BJ (cell line): ENCODE results near the gene MARCHF3. TPM values are rescaled to one million over a fixed set of nuclear protein-coding genes. Genes with fewer than 3 reads are reported as not detected.
"Not testable (repeated sequence)": the region's sequence is repeated elsewhere in the genome, so short reads cannot be mapped to it uniquely, and the experiment has no call there.

Experiments used
- CTCF ChIA-PET: fragments of 350-600 bp; formaldehyde crosslinking; extraction: SDS; loops from one replicate; lab custom pipeline; 2021; ENCODE audit warnings: antibody characterized with exemption, inconsistent platforms; lab: Yijun Ruan, JAX
- POLR2A ChIA-PET: fragments of 300-600 bp; sonication (Branson Sonifier 250); formaldehyde crosslinking; extraction: SDS; loops from one replicate; lab custom pipeline; 2021; ENCODE audit warnings: antibody characterized with exemption; lab: Charles Lee
- DNase-seq: peaks from one replicate; pipeline ENCODE4 v3.0.0-alpha.2; 2011; ENCODE audit warnings: low read depth
- H3K27me3 ChIP-seq: 2 replicates; pipeline ENCODE4 v1.6.0; 2011; ENCODE audit warnings: low read length; ENCODE audit not compliant: control insufficient read depth, insufficient read depth
- H3K36me3 ChIP-seq: 2 replicates; pipeline ENCODE4 v1.5.1; 2011; ENCODE audit warnings: low read length; ENCODE audit not compliant: control insufficient read depth, insufficient read depth
- H3K4me3 ChIP-seq: 2 replicates; pipeline ENCODE4 v1.5.1; 2011; ENCODE audit warnings: low read depth, mild to moderate bottlenecking, control low read depth, low read length
- CTCF ChIP-seq: IDR thresholded peaks from 2 replicates; pipeline ENCODE4 v1.5.1; 2011; ENCODE audit warnings: low read depth, mild to moderate bottlenecking, control low read depth, inconsistent platforms, low read length, moderate library complexity; ENCODE audit not compliant: insufficient read depth
- polyA plus RNA-seq: library from polyadenylated mRNA; depleted of rRNA; stranded (reverse); fragments of >200 nt; gene quantifications from 2 replicates; pipeline ENCODE4 v1.2.3, GENCODE V29; 2011

MARCHF3 gene
- polyA plus RNA-seq, 1 experiment = 8.6 TPM

- no peak for TF ChIP-seq CTCF
- Histone ChIP-seq H3K27me3 (no peaks in the 10 kb centered on the region), H3K36me3 (no peaks in the 10 kb centered on the region), H3K4me3 (no peak overlapping the region)
- ChIA-PET POLR2A (no interaction called here), CTCF (interaction anchor here (1.4 kb wide), 1 partner anchor 20 kb away, joined by 3 read pairs; no protein-coding TSS in a partner anchor)
- DNase-seq = no peak
Measured at GRCh38 chr5:127056896-127057295, 26.5 kb upstream of the MARCHF3 start.

GRCh38 chr5:127055880-127056653 lies 25.7 kb upstream of the MARCHF3 start:
- no peak for TF ChIP-seq CTCF
- DNase-seq = no peak
- CTCF ChIA-PET = interaction anchor here (0.9 to 1.4 kb wide), 2 partner anchors 8 to 21 kb away, joined by 3 to 4 read pairs; no protein-coding TSS in a partner anchor
- POLR2A ChIA-PET = no interaction called here
- H3K4me3 ChIP-seq = no peak overlapping the region
- H3K36me3 ChIP-seq = no peaks in the 10 kb centered on the region
- H3K27me3 ChIP-seq = no peaks in the 10 kb centered on the region

GRCh38 chr5:127053551-127053950 lies 23.2 kb upstream of the MARCHF3 start:
- H3K36me3 ChIP-seq, H3K27me3 ChIP-seq, POLR2A ChIA-PET, DNase-seq, H3K4me3 ChIP-seq, CTCF ChIA-PET: not testable (repeated sequence)

GRCh38 chr5:127053049-127053448 lies 22.7 kb upstream of the MARCHF3 start:
- no peak for TF ChIP-seq CTCF
- Histone ChIP-seq H3K4me3 (no peak overlapping the region), H3K27me3 (no peaks in the 10 kb centered on the region), H3K36me3 (no peaks in the 10 kb centered on the region)
- ChIA-PET CTCF (no interaction called here), POLR2A (no interaction called here)
- no peak for DNase-seq

GRCh38 chr5:127051591-127051990 lies 21.2 kb upstream of the MARCHF3 start:
- Histone ChIP-seq H3K4me3 (no peak overlapping the region), H3K36me3 (no peaks in the 10 kb centered on the region), H3K27me3 (no peaks in the 10 kb centered on the region)
- ChIA-PET POLR2A (no interaction called here), CTCF (no interaction called here)
- no peak for TF ChIP-seq CTCF
- no peak for DNase-seq
